A549 (cell line): ENCODE data around the gene VWCE. TPM values are rescaled to one million over a fixed set of nuclear protein-coding genes. Genes with fewer than 3 reads are reported as not detected.
"Not testable (repeated sequence)": the region's sequence is repeated elsewhere in the genome, so short reads cannot be mapped to it uniquely, and the experiment has no call there.

ENCODE experiments used
- ATAC-seq, 2 experiments: fragments of 200-7000 bp in 1 of 2; fragments of >200 bp in 1 of 2; cut with Nextera tagmentation in 1 of 2; cut with Tn5 transposase in 1 of 2; 3 replicates each; pipeline versions ENCODE4 v1.8.0 to v1.9.1; 2018 to 2020; ENCODE audit warnings: mild to moderate bottlenecking in 1 of 2, moderate library complexity in 1 of 2
- CTCF ChIA-PET: fragments of 300-600 bp; sonication (Branson Sonifier 250); formaldehyde crosslinking; extraction: SDS; loops from one replicate; lab custom pipeline; 2021; ENCODE audit warnings: antibody characterized with exemption, inconsistent platforms; lab: Yijun Ruan, JAX
- POLR2A ChIA-PET: fragments of 350-600 bp; formaldehyde crosslinking; extraction: SDS; loops from one replicate; lab custom pipeline; 2021; ENCODE audit warnings: antibody characterized with exemption, inconsistent platforms; lab: Yijun Ruan, JAX
- DNase-seq, 2 experiments: peaks; one replicate each; pipeline versions ENCODE4 v3.0.0 to v3.0.0-alpha.2; 2011 to 2016; ENCODE audit warnings: low read depth in 1 of 2, low spot score in 1 of 2
- FAIRE-seq: peaks from 2 replicates; lab custom pipeline; 2011; peaks lifted over from hg19 to GRCh38; lab: Jason Lieb, UNC
- H3K27ac ChIP-seq, 2 experiments: fragments of >200 bp; sonication (Bioruptor Twin); formaldehyde crosslinking; 3 replicates each; pipeline ENCODE4 v1.5.1; 2016 to 2017
- H3K4me1 ChIP-seq: fragments of >200 bp; sonication (Bioruptor Twin); formaldehyde crosslinking; 3 replicates; pipeline ENCODE4 v1.6.1; 2016
- H3K4me2 ChIP-seq: fragments of >200 bp; sonication (Bioruptor Twin); formaldehyde crosslinking; 3 replicates; pipeline ENCODE4 v1.6.1; 2016
- H3K4me3 ChIP-seq: fragments of >200 bp; sonication (Bioruptor Twin); formaldehyde crosslinking; 3 replicates; pipeline ENCODE4 v1.5.1; 2016
- H3K9me3 ChIP-seq: fragments of >200 bp; sonication (Bioruptor Twin); formaldehyde crosslinking; 3 replicates; pipeline ENCODE4 v1.6.1; 2016
- MAFK ChIP-seq: fragments of 450-650 bp; IDR thresholded peaks from 2 replicates; pipeline ENCODE4 v1.6.1; 2014; ENCODE audit not compliant: partially characterized antibody
- NR3C1 ChIP-seq: fragments of >200 bp; sonication (Bioruptor Twin); formaldehyde crosslinking; IDR thresholded peaks from 3 replicates; pipeline ENCODE4 v1.6.1; 2017
- RAD21 ChIP-seq, 2 experiments: fragments of >200 bp in 1 of 2; sonication (Bioruptor Twin) in 1 of 2; formaldehyde crosslinking in 1 of 2; IDR thresholded peaks in 1 of 2; conservative IDR thresholded peaks in 1 of 2; 2 replicates in 1 of 2; 3 replicates in 1 of 2; pipeline ENCODE4 v1.6.1; 2012 to 2018; ENCODE audit warnings: inconsistent platforms in 1 of 2
- SMC3 ChIP-seq: fragments of >200 bp; sonication (Bioruptor Twin); formaldehyde crosslinking; IDR thresholded peaks from 3 replicates; pipeline ENCODE4 v1.6.1; 2018; ENCODE audit warnings: inconsistent platforms
- SREBF2 ChIP-seq: fragments of 450-650 bp; IDR thresholded peaks from 2 replicates; pipeline ENCODE4 v1.6.1; 2014; ENCODE audit warnings: mild to moderate bottlenecking, moderate library complexity
- WGBS: methylation state at CpG from one replicate; pipeline ENCODE4 v1.1.6; 2017; ENCODE audit errors: missing lambda C conversion rate; 5-methylcytosine and 5-hydroxymethylcytosine counted together
- polyA plus RNA-seq, 4 experiments: library from polyadenylated mRNA; depleted of rRNA in 3 of 4; stranded (reverse); fragments of >200 nt; fragmentation: RNase III in 1 of 4; extraction: RNeasy Plus Mini Kit Qiagen cat#74134 plus additional on column Dnase treatment in 1 of 4; gene quantifications; 2 replicates in 3 of 4; 3 replicates in 1 of 4; pipeline ENCODE4 v1.2.3, GENCODE V29; 2011 to 2017
- TF ChIP-seq, protein P1 (sequence below): fragments of >200 bp; sonication (Bioruptor Twin); formaldehyde crosslinking; IDR thresholded peaks from 3 replicates; pipeline ENCODE4 v1.5.1; 2016

VWCE gene
- polyA plus RNA-seq, 2 of the 4 experiments (the other 2 are of a cell fraction), result 0.45 to 0.65 TPM

DNA sequence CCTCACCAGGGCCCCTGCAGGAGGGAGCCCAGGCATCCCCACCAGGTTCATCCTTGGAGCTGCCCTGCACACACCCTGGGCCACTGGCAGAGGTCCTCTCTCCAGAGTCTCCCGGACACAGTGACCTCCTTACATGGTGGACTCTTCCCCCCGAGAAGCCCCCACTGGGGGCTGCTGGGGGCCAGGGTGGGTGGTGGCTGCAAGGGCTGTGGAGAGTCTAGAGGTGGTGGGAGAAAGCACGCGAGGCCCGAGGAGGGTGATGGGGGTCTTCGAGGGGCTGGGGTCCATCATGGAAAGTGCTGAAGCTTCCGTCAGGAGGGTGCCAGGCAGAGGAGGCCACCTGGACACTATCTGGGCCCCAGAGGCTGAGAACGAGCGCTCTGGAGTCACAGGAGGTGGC lies 36.6 kb downstream of the VWCE start:
- no peak for TF ChIP-seq MAFK
- ChIA-PET CTCF (interaction anchor here (0.7 to 1.0 kb wide), 3 partner anchors 12 to 130 kb away, joined by 3 to 4 read pairs (median 3); no protein-coding TSS in a partner anchor), POLR2A (no interaction called here)
- Histone ChIP-seq H3K4me3 (no peak overlapping the region), H3K4me1 (no peaks in the 10 kb centered on the region), H3K4me2 (no peak overlapping the region), H3K9me3 (no peaks in the 10 kb centered on the region), H3K27ac (no peak overlapping the region)
- WGBS, result 40% methylated on average over 7 of the region's 9 CpGs
- no peak for ATAC-seq
- no peak for DNase-seq
- FAIRE-seq, result no peak

DNA sequence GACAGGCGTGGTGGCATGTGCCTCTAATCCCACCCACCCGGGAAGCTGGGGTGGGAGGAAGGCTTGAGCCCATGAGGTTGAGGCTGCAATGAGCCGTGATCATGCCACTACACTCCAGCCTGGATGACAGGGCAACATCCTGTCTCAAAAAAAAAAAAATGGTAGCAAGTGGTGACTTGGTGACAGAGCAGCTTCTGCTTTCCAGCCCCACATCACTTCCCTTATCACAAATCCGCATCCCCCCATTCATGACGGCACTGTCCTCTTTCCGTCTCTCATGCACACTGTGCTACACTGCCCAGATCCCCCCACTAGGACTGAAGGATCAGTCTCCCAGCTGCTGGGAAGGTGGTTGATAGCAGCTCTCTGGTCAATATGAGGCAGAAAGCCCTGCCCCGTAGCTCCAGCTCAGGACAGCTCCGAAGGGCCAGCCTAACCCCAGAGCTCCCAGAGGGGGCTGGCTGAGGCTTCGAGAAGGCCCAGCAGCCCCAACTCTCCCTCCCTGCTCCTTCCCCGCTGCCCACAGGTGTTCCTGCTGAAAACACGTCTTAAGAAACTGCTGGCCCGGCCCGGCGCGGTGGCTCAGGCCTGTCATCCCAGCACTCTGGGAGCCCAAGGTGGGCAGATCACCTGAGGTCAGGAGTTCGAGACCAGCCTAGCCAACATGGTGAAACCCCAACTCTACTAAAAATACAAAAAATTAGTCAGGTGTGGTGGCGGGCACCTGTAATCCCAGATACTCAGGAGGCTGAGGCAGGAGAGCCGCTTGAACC lies 38.2 kb downstream of the VWCE start:
- no peaks in the 10 kb centered on the region for H3K4me1 ChIP-seq
- no peak for FAIRE-seq

DNA sequence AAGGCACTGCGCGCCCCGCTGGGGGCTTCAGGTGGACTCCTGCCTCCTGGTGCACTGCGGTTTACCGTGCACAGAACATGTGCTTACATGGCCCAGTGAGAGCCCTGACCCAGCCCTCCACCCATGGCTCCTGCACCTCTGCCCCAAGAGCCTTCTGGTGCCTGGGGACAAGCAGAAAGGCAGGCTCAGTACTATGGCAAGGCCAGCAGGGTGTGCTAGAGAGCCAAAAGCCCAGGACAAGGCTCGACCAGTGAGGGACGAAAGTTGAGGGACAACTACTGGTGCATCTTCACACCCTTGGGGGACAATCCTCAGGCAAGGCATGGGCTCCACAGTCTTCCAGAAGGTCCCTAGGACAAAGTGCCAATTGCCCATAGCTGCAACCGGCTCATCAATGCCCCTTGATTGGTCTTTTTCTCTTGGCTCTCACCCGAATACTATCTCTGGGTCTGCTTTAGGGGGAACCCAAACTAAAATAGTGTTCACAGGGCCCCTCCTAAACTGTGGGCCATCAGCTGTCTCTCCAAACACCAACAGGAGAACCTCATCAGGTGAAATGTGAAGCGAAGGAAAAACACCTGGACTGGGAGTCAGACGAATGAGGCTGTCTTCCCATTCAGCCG lies 40.6 kb downstream of the VWCE start:
- WGBS, result 36% methylated on average over 12 of the region's 12 CpGs
- no peak for FAIRE-seq

More for the DNA sequence above, 38.2 kb downstream of the VWCE start:
- Histone ChIP-seq H3K4me3 (no peak overlapping the region), H3K9me3 (no peaks in the 10 kb centered on the region), H3K4me2 (no peak overlapping the region), H3K27ac (no peak overlapping the region)
- no peak for DNase-seq
- no peak for TF ChIP-seq SREBF2
- CTCF ChIA-PET, result interaction anchor here (0.6 to 4.7 kb wide), 6 partner anchors 8 to 780 kb away, joined by 3 to 34 read pairs (median 4); no protein-coding TSS in a partner anchor
- 75% methylated on average over 18 of the region's 18 CpGs for WGBS
- POLR2A ChIA-PET, result no interaction called here
- no peak for ATAC-seq

DNA sequence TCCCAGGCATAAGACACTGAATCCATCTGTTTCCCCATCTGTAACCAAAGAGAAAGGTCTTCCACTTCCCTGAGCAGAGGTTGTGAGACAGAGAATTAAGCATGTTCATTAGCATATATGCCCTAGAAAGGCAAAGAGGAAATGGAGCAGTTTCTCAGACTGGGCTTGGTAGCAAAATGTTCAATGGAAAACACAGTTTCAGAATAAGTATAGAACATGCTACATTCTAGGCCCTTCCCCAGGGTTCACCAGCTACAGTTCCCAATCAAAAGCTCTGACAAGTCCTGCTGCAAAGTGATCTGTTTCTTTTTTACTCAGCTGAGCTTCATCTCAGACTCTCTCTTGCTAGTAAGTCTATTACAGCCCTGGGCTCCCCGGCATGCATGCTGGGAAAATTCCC lies 42.8 kb downstream of the VWCE start:
- not testable (repeated sequence) for FAIRE-seq, H3K4me3 ChIP-seq, DNase-seq, H3K27ac ChIP-seq, H3K4me2 ChIP-seq, ATAC-seq, H3K4me1 ChIP-seq, H3K9me3 ChIP-seq
- POLR2A ChIA-PET, result interaction anchor here (0.6 kb wide), 1 partner anchor 110 kb away, joined by 4 read pairs; the partner anchor contains the start of genes CYB561A3 and TMEM138
- 0% methylated on average over 1 of the region's 1 CpG for WGBS
- CTCF ChIA-PET, result interaction anchor here (0.9 to 4.9 kb wide), 4 partner anchors 42 to 188 kb away, joined by 3 to 34 read pairs (median 18); partner anchors contain the start of gene VWCE

More for the DNA sequence above, 40.6 kb downstream of the VWCE start:
- H3K4me3 ChIP-seq, result no peak overlapping the region
- no peaks in the 10 kb centered on the region for H3K4me1 ChIP-seq
- TF ChIP-seq RAD21 (conservative IDR thresholded peaks at IDR 0.05 in 1 of 2, IDR thresholded peaks at IDR 0.05 in 1 of 2), result peak; percentile 71 to 80
- TF ChIP-seq, protein P1, sequence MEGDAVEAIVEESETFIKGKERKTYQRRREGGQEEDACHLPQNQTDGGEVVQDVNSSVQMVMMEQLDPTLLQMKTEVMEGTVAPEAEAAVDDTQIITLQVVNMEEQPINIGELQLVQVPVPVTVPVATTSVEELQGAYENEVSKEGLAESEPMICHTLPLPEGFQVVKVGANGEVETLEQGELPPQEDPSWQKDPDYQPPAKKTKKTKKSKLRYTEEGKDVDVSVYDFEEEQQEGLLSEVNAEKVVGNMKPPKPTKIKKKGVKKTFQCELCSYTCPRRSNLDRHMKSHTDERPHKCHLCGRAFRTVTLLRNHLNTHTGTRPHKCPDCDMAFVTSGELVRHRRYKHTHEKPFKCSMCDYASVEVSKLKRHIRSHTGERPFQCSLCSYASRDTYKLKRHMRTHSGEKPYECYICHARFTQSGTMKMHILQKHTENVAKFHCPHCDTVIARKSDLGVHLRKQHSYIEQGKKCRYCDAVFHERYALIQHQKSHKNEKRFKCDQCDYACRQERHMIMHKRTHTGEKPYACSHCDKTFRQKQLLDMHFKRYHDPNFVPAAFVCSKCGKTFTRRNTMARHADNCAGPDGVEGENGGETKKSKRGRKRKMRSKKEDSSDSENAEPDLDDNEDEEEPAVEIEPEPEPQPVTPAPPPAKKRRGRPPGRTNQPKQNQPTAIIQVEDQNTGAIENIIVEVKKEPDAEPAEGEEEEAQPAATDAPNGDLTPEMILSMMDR, result peak; percentile 78
- peak; percentile 64 for TF ChIP-seq SMC3
- no peak for TF ChIP-seq NR3C1
- H3K9me3 ChIP-seq, result no peaks in the 10 kb centered on the region
- ATAC-seq (peak; percentile 87 to 97), DNase-seq (peak; percentile 70 to 85)
- CTCF ChIA-PET, result interaction anchor here (0.6 to 4.9 kb wide), 27 partner anchors 11 to 190 kb away, joined by 3 to 35 read pairs (median 4); partner anchors contain the start of genes TMEM138, TMEM216 and VWCE
- no peak overlapping the region for H3K4me2 ChIP-seq
- POLR2A ChIA-PET, result no interaction called here
- H3K27ac ChIP-seq, result no peak overlapping the region

DNA sequence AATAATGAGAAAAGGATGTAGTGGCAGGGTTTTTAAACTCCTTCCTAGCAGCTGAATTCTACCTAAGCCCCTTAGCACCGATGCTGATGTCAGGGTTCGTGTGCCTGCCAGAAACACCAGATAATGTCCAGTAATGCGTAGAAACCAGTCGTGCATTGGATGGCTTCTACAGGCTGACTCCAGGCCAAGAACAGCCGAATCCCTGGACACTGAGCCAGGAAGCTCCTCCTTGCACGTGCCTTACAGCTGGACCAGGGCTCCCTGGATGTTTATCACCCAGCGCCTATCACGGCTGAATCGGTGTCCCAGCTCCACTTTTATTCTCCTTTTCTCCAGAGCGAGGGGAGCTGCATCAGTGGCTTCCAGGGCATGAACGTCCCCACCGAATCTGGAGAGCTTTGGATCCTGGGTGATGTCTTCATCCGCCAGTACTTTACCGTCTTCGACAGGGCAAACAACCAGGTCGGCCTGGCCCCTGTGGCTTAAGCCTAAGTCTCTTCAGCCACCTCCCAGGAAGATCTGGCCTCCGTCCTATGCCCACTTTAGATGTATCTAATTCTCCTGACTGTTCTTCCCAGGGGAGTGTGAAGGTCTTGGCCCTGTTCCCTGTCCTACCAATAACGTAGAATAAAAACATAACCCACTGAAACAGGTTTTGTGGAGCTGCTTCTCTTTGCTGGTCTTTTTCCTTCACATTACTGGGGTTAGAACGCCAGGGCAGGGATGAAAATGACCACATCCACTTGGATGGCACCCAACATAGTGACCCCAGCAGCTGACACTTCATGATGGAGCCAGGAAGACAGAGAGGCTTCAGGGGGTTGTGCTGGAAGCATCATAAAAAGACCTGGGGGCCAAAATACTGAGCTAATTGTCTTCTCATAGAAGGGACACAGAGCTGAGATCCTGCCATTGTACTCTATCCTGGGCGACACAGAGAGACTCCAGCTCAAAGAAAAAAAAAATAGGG lies 44.0 kb downstream of the VWCE start:
- POLR2A ChIA-PET, ATAC-seq, FAIRE-seq, H3K4me3 ChIP-seq, H3K9me3 ChIP-seq, H3K27ac ChIP-seq, DNase-seq, H3K4me2 ChIP-seq, H3K4me1 ChIP-seq: not testable (repeated sequence)
- CTCF ChIA-PET, result interaction anchor here (0.9 to 4.9 kb wide), 5 partner anchors 15 to 190 kb away, joined by 3 to 28 read pairs (median 4); partner anchors contain the start of gene VWCE
- 49% methylated on average over 20 of the region's 20 CpGs for WGBS

DNA sequence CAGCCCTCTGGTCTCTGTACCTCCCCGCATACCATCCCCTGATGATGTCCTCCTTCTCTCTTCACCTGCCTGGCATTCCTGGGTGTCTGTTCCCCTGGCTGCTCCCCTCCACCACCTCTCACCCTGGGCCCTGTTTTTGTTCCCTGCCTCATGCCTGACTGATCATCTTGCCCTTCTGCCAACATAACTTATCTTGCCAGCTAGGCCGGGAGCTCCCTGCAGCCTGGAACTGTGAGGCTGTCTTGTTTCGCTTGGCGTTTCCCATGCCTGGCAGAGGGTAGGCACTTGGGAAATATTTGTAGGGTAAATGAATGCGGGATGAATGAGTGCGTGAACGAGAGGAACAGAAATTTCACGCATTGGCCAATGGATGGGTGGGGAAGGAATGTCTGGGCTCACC lies 45.9 kb downstream of the VWCE start:
- POLR2A ChIA-PET, FAIRE-seq, H3K4me3 ChIP-seq, H3K9me3 ChIP-seq, DNase-seq, H3K4me1 ChIP-seq, H3K27ac ChIP-seq, ATAC-seq, H3K4me2 ChIP-seq: not testable (repeated sequence)
- WGBS, result 63% methylated on average over 8 of the region's 8 CpGs
- CTCF ChIA-PET, result interaction anchor here (0.9 to 1.0 kb wide), 2 partner anchors 14 to 148 kb away, joined by 3 read pairs; no protein-coding TSS in a partner anchor

DNA sequence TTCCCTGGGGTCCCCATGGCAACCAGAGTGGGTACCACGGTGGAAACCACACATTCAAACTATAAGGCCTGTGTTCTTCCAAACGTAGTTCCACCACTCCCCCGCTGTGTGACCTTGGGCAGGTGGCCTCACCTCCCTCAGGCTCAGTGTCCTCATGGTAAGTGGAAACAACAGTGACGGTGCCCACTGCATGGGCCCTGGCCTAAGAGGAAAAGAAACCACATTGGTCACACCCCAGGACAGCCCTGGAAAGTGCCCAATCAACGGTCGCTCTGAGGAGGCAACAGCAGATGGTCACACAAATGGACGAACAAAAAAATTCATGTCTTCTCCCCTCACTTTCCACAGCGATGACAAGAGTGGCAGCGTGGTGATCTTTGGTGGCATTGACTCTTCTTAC lies 47.0 kb downstream of the VWCE start:
- H3K4me3 ChIP-seq, H3K27ac ChIP-seq, ATAC-seq, POLR2A ChIA-PET, DNase-seq, H3K4me1 ChIP-seq, H3K4me2 ChIP-seq, CTCF ChIA-PET, FAIRE-seq, H3K9me3 ChIP-seq: not testable (repeated sequence)
- 43% methylated on average over 9 of the region's 9 CpGs for WGBS

DNA sequence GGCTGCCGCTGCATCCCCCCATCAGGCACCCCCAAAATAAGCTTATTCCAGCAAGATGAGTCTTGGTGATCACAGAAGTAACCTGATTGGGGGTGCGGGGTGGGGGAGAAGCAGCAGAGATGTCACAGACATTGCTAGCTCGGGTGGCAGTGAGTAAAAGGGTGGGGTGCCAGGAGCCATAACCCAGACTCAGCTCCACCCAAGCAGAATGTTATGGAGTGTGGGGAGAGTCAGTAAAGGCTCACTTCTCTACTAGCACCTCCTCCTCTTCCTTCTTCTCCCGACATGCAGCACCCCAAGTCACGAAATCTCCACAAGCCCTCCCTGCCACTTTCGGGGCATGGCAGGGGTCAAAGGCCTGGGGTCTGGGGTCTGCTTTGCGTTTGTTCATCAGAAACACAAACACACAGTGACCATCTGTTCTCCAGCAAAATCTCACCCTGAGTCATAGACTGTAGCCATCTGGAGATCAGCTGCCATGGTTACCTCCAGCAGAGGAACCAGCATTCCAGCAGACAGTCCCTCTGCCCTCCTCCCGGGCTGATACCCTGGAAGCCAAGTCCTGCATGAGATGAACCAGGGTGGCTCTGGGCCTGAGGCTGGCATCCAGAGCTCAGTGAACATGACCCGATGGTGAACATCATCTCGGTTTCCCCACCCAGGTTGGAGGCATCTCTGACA lies 49.7 kb downstream of the VWCE start:
- H3K4me2 ChIP-seq, POLR2A ChIA-PET, H3K4me3 ChIP-seq, H3K4me1 ChIP-seq, H3K27ac ChIP-seq, DNase-seq, FAIRE-seq, CTCF ChIA-PET, H3K9me3 ChIP-seq: not testable (repeated sequence)
- no CpG with 5 or more reads among the region's 10 CpGs for WGBS
- 0 out of 6 replicates have a peak, but pooled peaks of 1 of the 2 experiments have one; percentile 12 for ATAC-seq
